ENCODE data around the gene GABPB1. TPM values are rescaled to one million over a fixed set of nuclear protein-coding genes. Genes with fewer than 3 reads are reported as not detected.

The GABPB1 gene
- total and polyA plus RNA-seq, 2 of the 13 experiments (the other 11 are each of a cell fraction or from before 2014, with no cell fraction given): 17.5 to 39.5 TPM

DNA sequence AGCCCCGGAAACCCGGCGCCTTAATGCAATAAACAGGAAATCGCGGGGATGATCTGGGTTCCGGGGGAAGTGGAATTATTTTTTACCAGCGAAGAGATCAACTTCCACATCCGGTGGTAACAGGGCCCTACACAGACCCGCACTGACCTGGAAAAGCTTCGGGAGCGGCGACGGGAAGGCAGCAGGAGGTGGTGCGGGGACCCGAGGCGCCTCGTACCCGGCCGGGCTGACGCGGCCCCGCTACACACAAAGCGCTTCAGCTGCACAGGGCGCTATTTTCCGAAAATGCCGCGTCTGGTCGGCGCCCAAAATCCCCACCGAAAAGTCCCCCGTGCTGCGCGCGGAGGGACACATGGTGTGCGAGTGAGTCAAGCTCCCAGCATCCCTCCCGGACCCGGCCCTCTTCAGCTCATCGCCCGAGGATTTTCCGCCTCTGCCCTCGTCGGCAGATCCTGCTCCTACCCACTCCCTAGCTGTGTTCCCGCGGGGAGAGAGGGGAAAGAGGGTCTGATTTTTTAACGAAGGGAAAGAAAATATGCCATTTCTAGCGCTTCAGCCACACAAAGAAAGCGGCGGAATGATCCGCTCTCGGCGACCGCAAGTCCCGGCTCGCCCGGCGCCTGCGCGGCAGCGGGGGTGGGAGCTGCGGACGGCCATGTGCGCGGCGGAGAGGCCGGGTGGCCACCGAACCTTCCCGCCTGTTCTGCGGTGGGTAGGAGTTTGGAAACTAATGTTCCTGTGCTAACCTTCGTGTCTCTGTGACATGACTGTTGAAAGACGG, at the start of gene GABPB1 (continued):
- TF ChIP-seq PREB (CRISPR knock-in tag; IDR thresholded peaks at IDR 0.05) (no peak; the same call in 1 of the 2 replicates), PCBP2 (optimal IDR thresholded peaks at IDR 0.05; ENCODE audit: low read depth, low read length, poor library complexity, severe bottlenecking) (no peak), ZNF17 (CRISPR knock-in tag; IDR thresholded peaks at IDR 0.05) (0 out of 2 replicates have a peak, but pooled peaks have one; percentile 44), ZNF660 (CRISPR knock-in tag; IDR thresholded peaks at IDR 0.05; ENCODE audit: borderline replicate concordance, low read depth) (no peak), MBD4 (IDR thresholded peaks at IDR 0.05; ENCODE audit: borderline replicate concordance, low read length) (no peak), NCOA1 (CRISPR knock-in tag; IDR thresholded peaks at IDR 0.05) (no peak), ZFP91 (CRISPR knock-in tag; IDR thresholded peaks at IDR 0.05; ENCODE audit: borderline replicate concordance) (peak; percentile 82; the same call in 1 of the 2 replicates), ZNF670 (CRISPR knock-in tag; IDR thresholded peaks at IDR 0.05; ENCODE audit: borderline replicate concordance) (peak; percentile 94), E2F2 (CRISPR knock-in tag; IDR thresholded peaks at IDR 0.05; ENCODE audit: borderline replicate concordance) (peak; percentile 13; the same call in 1 of the 2 replicates), ZBTB1 (CRISPR knock-in tag; IDR thresholded peaks at IDR 0.05; ENCODE audit: borderline replicate concordance) (no peak), SMC3 (IDR thresholded peaks at IDR 0.05; ENCODE audit: low read length) (no peak), IRF2 (CRISPR knock-in tag; IDR thresholded peaks at IDR 0.05) (peak; percentile 65; the same call in 1 of the 2 replicates), ZNF484 (CRISPR knock-in tag; IDR thresholded peaks at IDR 0.05; ENCODE audit: borderline replicate concordance, low read depth) (no peak; the same call in 1 of the 2 replicates), ZNF761 (CRISPR knock-in tag; conservative IDR thresholded peaks at IDR 0.05) (peak; percentile 83; the same call in 1 of the 2 replicates), GZF1 (CRISPR knock-in tag; IDR thresholded peaks at IDR 0.05) (no peak), TEAD2 (CRISPR knock-in tag; IDR thresholded peaks at IDR 0.05) (no peak), ZNF44 (CRISPR knock-in tag; IDR thresholded peaks at IDR 0.05) (0 out of 2 replicates have a peak, but pooled peaks have one; percentile 50), ZSCAN22 (CRISPR knock-in tag; IDR thresholded peaks at IDR 0.05) (peak; percentile 23; the same call in 1 of the 2 replicates), PCBP1 (IDR thresholded peaks at IDR 0.05; ENCODE audit: borderline replicate concordance, low read depth, low read length) (peak; percentile 100), SSRP1 (CRISPR knock-in tag; IDR thresholded peaks at IDR 0.05) (no peak), ZNF691 (CRISPR knock-in tag; IDR thresholded peaks at IDR 0.05; ENCODE audit: borderline replicate concordance, low read depth) (peak; percentile 90)
- TF ChIP-seq, protein P1, sequence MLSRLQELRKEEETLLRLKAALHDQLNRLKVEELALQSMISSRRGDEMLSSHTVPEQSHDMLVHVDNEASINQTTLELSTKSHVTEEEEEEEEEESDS (CRISPR knock-in tag; IDR thresholded peaks at IDR 0.05; ENCODE audit: borderline replicate concordance): peak; percentile 89
- TF ChIP-seq, protein P2, sequence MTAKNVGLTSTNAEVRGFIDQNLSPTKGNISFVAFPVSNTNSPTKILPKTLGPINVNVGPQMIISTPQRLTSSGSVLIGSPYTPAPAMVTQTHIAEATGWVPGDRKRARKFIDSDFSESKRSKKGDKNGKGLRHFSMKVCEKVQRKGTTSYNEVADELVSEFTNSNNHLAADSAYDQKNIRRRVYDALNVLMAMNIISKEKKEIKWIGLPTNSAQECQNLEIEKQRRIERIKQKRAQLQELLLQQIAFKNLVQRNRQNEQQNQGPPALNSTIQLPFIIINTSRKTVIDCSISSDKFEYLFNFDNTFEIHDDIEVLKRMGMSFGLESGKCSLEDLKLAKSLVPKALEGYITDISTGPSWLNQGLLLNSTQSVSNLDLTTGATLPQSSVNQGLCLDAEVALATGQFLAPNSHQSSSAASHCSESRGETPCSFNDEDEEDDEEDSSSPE (CRISPR knock-in tag; IDR thresholded peaks at IDR 0.05): peak; percentile 81

Measured in HepG2 (cell line).